Lung (tissue), 12 donors: ENCODE results near the gene PATJ. TPM values are rescaled to one million over a fixed set of nuclear protein-coding genes. Genes with fewer than 3 reads are reported as not detected.

Source experiments
- ATAC-seq: fragments of 200-7000 bp; cut with Tn5 transposase; one replicate; pipeline ENCODE4 v1.9.1; 2020; ENCODE audit warnings: moderate number of reproducible peaks; ENCODE audit not compliant: insufficient read depth, low FRiP score
- DNase-seq, 3 donors: peaks; one replicate each; pipeline ENCODE4 v3.0.0-alpha.2; 2013 to 2017
- H3K27ac ChIP-seq, 2 donors: one replicate each; pipeline ENCODE4 v1.5.1; 2013; ENCODE audit warnings: mild to moderate bottlenecking in 2 of 2, moderate library complexity in 2 of 2, control low read depth in 1 of 2, inconsistent platforms in 1 of 2, low read depth in 1 of 2, low read length in 1 of 2
- H3K27me3 ChIP-seq, 3 donors: one replicate each; pipeline ENCODE4 v1.5.1; 2013; ENCODE audit warnings: low read length in 2 of 3; ENCODE audit not compliant: control insufficient read depth in 3 of 3, insufficient read depth in 3 of 3
- H3K36me3 ChIP-seq, 4 donors: one replicate each; pipeline ENCODE4 v1.5.1; 2013; ENCODE audit warnings: low read length in 4 of 4, mild to moderate bottlenecking in 1 of 4, moderate library complexity in 1 of 4; ENCODE audit not compliant: control insufficient read depth in 4 of 4, insufficient read depth in 4 of 4
- H3K4me1 ChIP-seq, 5 donors: one replicate each; pipeline ENCODE4 v1.5.1; 2013; ENCODE audit warnings: low read length in 5 of 5, mild to moderate bottlenecking in 2 of 5, moderate library complexity in 1 of 5; ENCODE audit not compliant: control insufficient read depth in 5 of 5, insufficient read depth in 5 of 5
- H3K4me3 ChIP-seq: one replicate; pipeline ENCODE4 v1.5.1; 2013; ENCODE audit warnings: mild to moderate bottlenecking, control low read depth, moderate library complexity
- H3K9ac ChIP-seq, 2 donors: one replicate each; pipeline ENCODE4 v1.5.1; 2013; ENCODE audit warnings: low read length in 2 of 2, control low read depth in 1 of 2; ENCODE audit not compliant: insufficient read depth in 1 of 2
- H3K9me3 ChIP-seq, 4 donors: one replicate each; pipeline ENCODE4 v1.5.1; 2013; ENCODE audit warnings: low read length in 3 of 4, mild to moderate bottlenecking in 1 of 4, moderate library complexity in 1 of 4; ENCODE audit not compliant: control insufficient read depth in 4 of 4, insufficient read depth in 3 of 4
- WGBS, 2 donors: extraction: QIAGEN DNeasy Blood & Tissue Kit; methylation state at CpG; one replicate each; pipeline ENCODE4 v1.1.7; 2013; 5-methylcytosine and 5-hydroxymethylcytosine counted together
- polyA plus RNA-seq, 2 donors: library from polyadenylated mRNA; stranded (reverse); fragments of 200-250 nt; gene quantifications; one replicate each; pipeline ENCODE4 v1.2.1, GENCODE V29; 2013
- total RNA-seq, 2 donors: library from RNA; depleted of rRNA in 1 of 2; stranded (reverse); fragments of >200 nt in 1 of 2; gene quantifications; one replicate each; pipeline ENCODE4 v1.2.1, GENCODE V29; 2014 to 2021
- TF ChIP-seq, protein P1 (sequence below): IDR thresholded peaks from 2 replicates; pipeline ENCODE4 v1.5.1; 2012; ENCODE audit warnings: mild to moderate bottlenecking; ENCODE audit errors: control extremely low read depth, extremely low read depth
- donor health status: control.
- donor health status: control.
- donor health status: Bipolar disorder and iron deficiency.
- donor health status: healthy.
- donor health status: DM: yes; HTN: yes; CAD: no.

The PATJ gene
- total and polyA plus RNA-seq, 4 donors = 5.3 to 115 (median 26.8) TPM

DNA sequence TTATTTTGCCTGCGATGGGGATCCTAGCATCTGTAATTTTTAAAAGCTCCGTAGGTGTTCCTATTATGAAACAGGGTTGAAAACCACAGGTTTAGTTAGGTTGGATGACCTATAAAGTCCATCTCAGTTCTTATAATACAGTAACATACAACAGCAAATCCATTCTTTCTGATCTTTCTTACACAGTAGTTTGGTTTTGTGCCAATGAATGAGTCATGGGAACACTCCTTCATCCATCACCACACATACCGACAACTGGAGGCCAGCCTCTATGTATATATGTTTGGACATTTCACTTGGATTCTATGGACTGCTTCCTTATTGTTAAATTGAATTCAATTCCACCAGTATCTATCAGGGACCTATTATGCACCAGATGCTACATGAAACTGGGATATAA is 334.0 kb downstream of the PATJ start:
- WGBS, 2 donors = 78 to 80% methylated on average over 3 of the region's 3 CpGs
- no peak for ATAC-seq
- no peaks in the 10 kb centered on the region for H3K9me3 ChIP-seq
- TF ChIP-seq, protein P1, sequence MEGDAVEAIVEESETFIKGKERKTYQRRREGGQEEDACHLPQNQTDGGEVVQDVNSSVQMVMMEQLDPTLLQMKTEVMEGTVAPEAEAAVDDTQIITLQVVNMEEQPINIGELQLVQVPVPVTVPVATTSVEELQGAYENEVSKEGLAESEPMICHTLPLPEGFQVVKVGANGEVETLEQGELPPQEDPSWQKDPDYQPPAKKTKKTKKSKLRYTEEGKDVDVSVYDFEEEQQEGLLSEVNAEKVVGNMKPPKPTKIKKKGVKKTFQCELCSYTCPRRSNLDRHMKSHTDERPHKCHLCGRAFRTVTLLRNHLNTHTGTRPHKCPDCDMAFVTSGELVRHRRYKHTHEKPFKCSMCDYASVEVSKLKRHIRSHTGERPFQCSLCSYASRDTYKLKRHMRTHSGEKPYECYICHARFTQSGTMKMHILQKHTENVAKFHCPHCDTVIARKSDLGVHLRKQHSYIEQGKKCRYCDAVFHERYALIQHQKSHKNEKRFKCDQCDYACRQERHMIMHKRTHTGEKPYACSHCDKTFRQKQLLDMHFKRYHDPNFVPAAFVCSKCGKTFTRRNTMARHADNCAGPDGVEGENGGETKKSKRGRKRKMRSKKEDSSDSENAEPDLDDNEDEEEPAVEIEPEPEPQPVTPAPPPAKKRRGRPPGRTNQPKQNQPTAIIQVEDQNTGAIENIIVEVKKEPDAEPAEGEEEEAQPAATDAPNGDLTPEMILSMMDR = no peak
- no peaks in the 10 kb centered on the region for H3K27me3 ChIP-seq
- no peak overlapping the region for H3K4me3 ChIP-seq
- H3K9ac ChIP-seq = no peak overlapping the region
- no peak overlapping the region for H3K27ac ChIP-seq
- H3K4me1 ChIP-seq = peaks cover 0 to 2% (median 0%) of the 10 kb centered on the region in 5 donors
- peak in 2 of 3 donors; percentile 34 to 74 for DNase-seq
- peaks cover 0 to 3% (median 0%) of the 10 kb centered on the region in 4 donors for H3K36me3 ChIP-seq

DNA sequence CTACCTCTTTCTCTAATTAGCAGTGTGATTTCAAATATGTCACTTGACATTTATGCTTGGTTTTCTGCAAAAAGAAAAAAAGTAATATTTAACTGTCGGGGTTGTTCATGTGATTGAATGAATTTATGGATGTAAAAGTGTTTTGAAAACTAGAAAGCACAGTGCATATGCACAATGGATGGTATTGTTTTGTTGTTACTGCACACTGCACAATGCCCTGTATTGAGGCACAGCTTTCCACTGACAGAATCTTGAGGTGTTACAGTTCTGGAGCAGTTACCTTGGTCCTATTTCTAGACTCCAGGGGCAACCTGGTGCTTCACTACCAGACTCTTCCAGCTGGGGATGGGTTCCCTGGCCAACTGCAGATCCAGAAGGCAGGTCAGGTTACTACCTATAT is 335.5 kb downstream of the PATJ start:
- ATAC-seq (no peak), DNase-seq (no peak)
- WGBS, 2 donors = 96 to 97% methylated on average over 1 of the region's 1 CpG
- H3K27me3 ChIP-seq = no peaks in the 10 kb centered on the region
- TF ChIP-seq, protein P1 = no peak
- no peak overlapping the region for H3K27ac ChIP-seq
- H3K36me3 ChIP-seq = peaks cover 0 to 3% (median 0%) of the 10 kb centered on the region in 4 donors
- H3K9ac ChIP-seq = no peak overlapping the region
- H3K4me3 ChIP-seq = no peak overlapping the region
- peaks cover 0 to 2% (median 0%) of the 10 kb centered on the region in 5 donors for H3K4me1 ChIP-seq
- H3K9me3 ChIP-seq = no peaks in the 10 kb centered on the region

DNA sequence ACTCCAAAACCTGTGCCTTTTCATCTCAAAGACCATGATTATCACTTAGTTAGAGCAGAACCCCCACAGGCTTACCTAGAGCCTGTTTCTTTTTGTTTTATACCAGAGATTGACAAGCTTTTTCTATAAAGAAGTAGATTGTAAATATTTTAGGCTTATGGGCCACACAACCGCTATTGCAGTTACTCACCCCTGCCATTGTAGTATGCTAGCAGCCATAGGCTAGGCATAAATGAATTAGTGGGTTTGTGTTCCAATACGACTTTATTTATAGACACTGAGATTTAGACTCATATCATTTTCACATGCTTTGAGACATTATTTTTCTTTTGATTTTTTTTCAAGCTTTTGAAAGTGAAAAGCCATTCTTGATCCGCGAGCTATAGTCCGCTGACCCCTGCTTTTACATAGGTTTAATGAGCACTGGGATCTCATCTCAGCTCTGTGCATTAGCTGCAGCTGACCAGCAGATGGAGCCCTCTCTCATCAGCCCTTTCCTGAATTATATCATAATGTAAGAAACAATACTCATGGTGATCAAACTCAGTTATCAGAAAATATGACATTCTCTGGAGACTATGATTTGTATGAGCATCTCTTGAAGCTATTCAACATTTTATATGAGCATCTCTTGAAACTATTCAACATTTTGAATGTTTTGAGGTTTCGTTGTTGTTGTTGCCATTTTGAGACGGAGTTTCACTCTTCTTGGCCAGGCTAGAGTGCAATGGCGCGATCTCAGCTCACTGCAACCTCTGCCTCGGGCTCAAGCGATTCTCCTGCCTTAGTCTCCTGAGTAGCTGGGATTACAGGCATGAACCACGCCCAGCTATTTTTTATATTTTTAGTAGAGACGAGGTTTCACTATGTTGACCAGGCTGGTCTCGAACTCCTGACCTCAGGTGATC is 340.4 kb downstream of the PATJ start:
- no peaks in the 10 kb centered on the region for H3K27me3 ChIP-seq
- no peak overlapping the region for H3K9ac ChIP-seq
- TF ChIP-seq, protein P1 = peak; percentile 58
- H3K27ac ChIP-seq = no peak overlapping the region
- no peak overlapping the region for H3K4me3 ChIP-seq
- DNase-seq (peak; percentile 33 to 56 (median 55)), ATAC-seq (no peak)
- H3K36me3 ChIP-seq = peaks cover 0 to 3% (median 0%) of the 10 kb centered on the region in 4 donors
- 83 to 86% methylated on average over 14 of the region's 14 CpGs for WGBS, 2 donors
- H3K9me3 ChIP-seq = no peaks in the 10 kb centered on the region
- peaks cover 0 to 4% (median 0%) of the 10 kb centered on the region in 5 donors for H3K4me1 ChIP-seq
